SHP77 (cell line): ENCODE measurements around the gene FFAR3.
"Not testable (repeated sequence)": the region's sequence is repeated elsewhere in the genome, so short reads cannot be mapped to it uniquely, and the experiment has no call there.

ENCODE experiments used
- DNase-seq, 2 experiments: peaks; one replicate each; lab custom pipeline; 2025; lab: John Stamatoyannopoulos, UW

FFAR3 gene

GRCh38 chr19:35377656-35378055 lies 19.4 kb downstream of the FFAR3 start:
- DNase-seq = no peak

- no peak for DNase-seq
Observed at GRCh38 chr19:35378356-35378755, 20.1 kb downstream of the FFAR3 start.

- not testable (repeated sequence) for DNase-seq
Observed at GRCh38 chr19:35379545-35379944, 21.3 kb downstream of the FFAR3 start.

GRCh38 chr19:35379992-35380391 lies 21.7 kb downstream of the FFAR3 start:
- DNase-seq = no peak

GRCh38 chr19:35380450-35381124 lies 22.3 kb downstream of the FFAR3 start:
- no peak for DNase-seq

GRCh38 chr19:35381318-35381717 lies 23.1 kb downstream of the FFAR3 start:
- DNase-seq = no peak

GRCh38 chr19:35381926-35382325 lies 23.7 kb downstream of the FFAR3 start:
- no peak for DNase-seq

GRCh38 chr19:35383536-35383935 lies 25.3 kb downstream of the FFAR3 start:
- no peak for DNase-seq

GRCh38 chr19:35388277-35389054 lies 30.2 kb downstream of the FFAR3 start:
- DNase-seq = no peak

- no peak for DNase-seq
Observed at GRCh38 chr19:35389192-35389861, 31.1 kb downstream of the FFAR3 start.

GRCh38 chr19:35392742-35393715 lies 34.8 kb downstream of the FFAR3 start:
- DNase-seq = no peak

- DNase-seq = peak in 1 of 2 experiments; percentile 47
Observed at GRCh38 chr19:35395382-35396199, 37.3 kb downstream of the FFAR3 start.

- no peak for DNase-seq
Observed at GRCh38 chr19:35396240-35396885, 38.1 kb downstream of the FFAR3 start.

GRCh38 chr19:35397064-35397463 lies 38.8 kb downstream of the FFAR3 start:
- DNase-seq = no peak

GRCh38 chr19:35398570-35398969 lies 40.3 kb downstream of the FFAR3 start:
- DNase-seq = no peak

- no peak for DNase-seq
Observed at GRCh38 chr19:35399231-35399630, 41.0 kb downstream of the FFAR3 start.

GRCh38 chr19:35399948-35400772 lies 41.9 kb downstream of the FFAR3 start:
- DNase-seq = no peak

- DNase-seq = no peak
Observed at GRCh38 chr19:35400773-35401100, 42.5 kb downstream of the FFAR3 start.

GRCh38 chr19:35401416-35401815 lies 43.2 kb downstream of the FFAR3 start:
- DNase-seq = not testable (repeated sequence)
